ENCODE data around the gene RMDN2. TPM values are rescaled to one million over a fixed set of nuclear protein-coding genes. Genes with fewer than 3 reads are reported as not detected.

The RMDN2 gene
- polyA plus RNA-seq, 2 of the 4 experiments (the other 2 are of a cell fraction), result 4.6 to 6.9 TPM

DNA sequence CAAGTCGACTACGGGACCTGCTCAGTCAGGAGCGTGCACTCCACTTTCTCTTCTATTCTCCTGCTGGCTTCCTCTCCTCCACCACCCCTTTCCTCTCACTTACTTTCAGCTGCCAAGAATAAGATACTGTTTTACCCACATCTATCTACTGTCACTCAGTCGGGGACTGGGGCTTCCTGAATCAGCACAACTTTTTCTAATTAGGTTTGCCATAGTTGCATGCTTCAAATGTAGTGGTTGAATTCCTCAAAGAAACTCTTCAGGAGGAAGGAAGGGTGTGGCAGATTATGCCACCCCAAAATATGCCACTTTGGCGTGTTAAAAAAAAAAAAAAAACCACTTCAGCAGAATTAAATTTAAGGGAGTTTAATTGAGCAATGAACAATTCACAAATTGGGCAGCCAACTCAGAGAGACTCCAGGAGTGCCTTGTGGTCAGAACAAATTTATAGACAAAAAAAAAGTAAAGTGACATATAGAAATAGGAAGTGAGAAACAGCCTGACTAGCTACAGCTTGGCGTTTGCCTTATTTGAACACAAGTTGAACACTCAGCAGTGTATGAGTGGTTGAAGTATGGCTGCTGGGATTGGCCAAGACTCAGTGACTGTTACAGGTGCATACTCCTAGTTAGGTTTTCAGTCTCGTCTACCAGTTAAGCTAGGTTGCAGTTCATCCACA lies 32.5 kb upstream of the RMDN2 start:
- DNase-seq (ENCODE audit: low read depth in 1 of 2, low spot score in 1 of 2) (no peak), ATAC-seq (no peak), FAIRE-seq (no peak)
- Histone ChIP-seq H3K4me3 (no peak overlapping the region), H3K4me2 (no peak overlapping the region), H3K27ac (no peak overlapping the region), H3K9me3 (no peaks in the 10 kb centered on the region), H3K4me1 (peaks cover 8% of the 10 kb centered on the region; the same call in 2 of the 3 replicates)
- TF ChIP-seq, protein P1, sequence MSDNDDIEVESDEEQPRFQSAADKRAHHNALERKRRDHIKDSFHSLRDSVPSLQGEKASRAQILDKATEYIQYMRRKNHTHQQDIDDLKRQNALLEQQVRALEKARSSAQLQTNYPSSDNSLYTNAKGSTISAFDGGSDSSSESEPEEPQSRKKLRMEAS (IDR thresholded peaks at IDR 0.05), result no peak
- TF ChIP-seq FOXS1 (CRISPR knock-in tag; IDR thresholded peaks at IDR 0.05) (no peak), KDM5A (IDR thresholded peaks at IDR 0.05) (no peak), BHLHE40 (IDR thresholded peaks at IDR 0.05; ENCODE audit: low read depth, low read length) (no peak), CBX8 (IDR thresholded peaks at IDR 0.05) (no peak), NR3C1 (IDR thresholded peaks at IDR 0.05) (no peak), RARB (CRISPR knock-in tag; IDR thresholded peaks at IDR 0.05) (no peak)
- TF ChIP-seq, protein P2, sequence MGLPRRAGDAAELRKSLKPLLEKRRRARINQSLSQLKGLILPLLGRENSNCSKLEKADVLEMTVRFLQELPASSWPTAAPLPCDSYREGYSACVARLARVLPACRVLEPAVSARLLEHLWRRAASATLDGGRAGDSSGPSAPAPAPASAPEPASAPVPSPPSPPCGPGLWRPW (IDR thresholded peaks at IDR 0.05), result no peak
- TF ChIP-seq, protein P3, sequence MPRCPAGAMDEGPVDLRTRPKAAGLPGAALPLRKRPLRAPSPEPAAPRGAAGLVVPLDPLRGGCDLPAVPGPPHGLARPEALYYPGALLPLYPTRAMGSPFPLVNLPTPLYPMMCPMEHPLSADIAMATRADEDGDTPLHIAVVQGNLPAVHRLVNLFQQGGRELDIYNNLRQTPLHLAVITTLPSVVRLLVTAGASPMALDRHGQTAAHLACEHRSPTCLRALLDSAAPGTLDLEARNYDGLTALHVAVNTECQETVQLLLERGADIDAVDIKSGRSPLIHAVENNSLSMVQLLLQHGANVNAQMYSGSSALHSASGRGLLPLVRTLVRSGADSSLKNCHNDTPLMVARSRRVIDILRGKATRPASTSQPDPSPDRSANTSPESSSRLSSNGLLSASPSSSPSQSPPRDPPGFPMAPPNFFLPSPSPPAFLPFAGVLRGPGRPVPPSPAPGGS (IDR thresholded peaks at IDR 0.05), result no peak
- TF ChIP-seq, protein P4, sequence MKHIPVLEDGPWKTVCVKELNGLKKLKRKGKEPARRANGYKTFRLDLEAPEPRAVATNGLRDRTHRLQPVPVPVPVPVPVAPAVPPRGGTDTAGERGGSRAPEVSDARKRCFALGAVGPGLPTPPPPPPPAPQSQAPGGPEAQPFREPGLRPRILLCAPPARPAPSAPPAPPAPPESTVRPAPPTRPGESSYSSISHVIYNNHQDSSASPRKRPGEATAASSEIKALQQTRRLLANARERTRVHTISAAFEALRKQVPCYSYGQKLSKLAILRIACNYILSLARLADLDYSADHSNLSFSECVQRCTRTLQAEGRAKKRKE (CRISPR knock-in tag; IDR thresholded peaks at IDR 0.05; ENCODE audit: low read depth), result no peak
- ChIA-PET POLR2A (no interaction called here), CTCF (interaction anchor here (0.7 to 3.7 kb wide), 3 partner anchors 15 to 1136 kb away, joined by 3 to 26 read pairs (median 3); no protein-coding TSS in a partner anchor)
- 51% methylated on average over 7 of the region's 7 CpGs for WGBS (ENCODE audit: missing lambda C conversion rate)

DNA sequence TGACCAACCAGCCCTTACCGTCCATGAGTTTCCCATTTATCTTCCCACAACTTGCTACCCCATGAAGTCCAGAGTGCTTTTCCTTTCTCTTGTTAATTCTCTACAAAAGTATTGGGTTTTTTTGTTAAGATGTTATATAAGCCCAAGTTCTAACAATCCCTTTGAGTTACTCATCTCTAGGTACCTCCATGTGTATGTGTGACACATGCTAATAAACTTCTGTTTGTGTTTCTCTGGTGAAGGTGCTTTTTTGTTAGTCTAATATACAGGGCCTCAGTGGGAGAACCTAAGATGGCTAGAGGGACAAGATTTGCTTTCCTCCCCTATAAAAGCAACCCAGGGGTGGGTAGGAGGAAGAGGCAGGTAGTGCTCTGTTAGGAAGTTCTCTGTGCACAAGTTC lies 31.8 kb upstream of the RMDN2 start:
- POLR2A ChIA-PET, result no interaction called here
- no peak for TF ChIP-seq CBX2 (IDR thresholded peaks at IDR 0.05; ENCODE audit: borderline replicate concordance, low read depth)
- no peak for TF ChIP-seq ZNF302 (CRISPR knock-in tag; IDR thresholded peaks at IDR 0.05)
- TF ChIP-seq, protein P4 (CRISPR knock-in tag; IDR thresholded peaks at IDR 0.05; ENCODE audit: low read depth), result no peak
- TF ChIP-seq POLR2AphosphoS2 (conservative IDR thresholded peaks at IDR 0.05; ENCODE audit: low read length), result no peak
- TF ChIP-seq, protein P2 (IDR thresholded peaks at IDR 0.05), result no peak
- TF ChIP-seq RNF2 (IDR thresholded peaks at IDR 0.05; ENCODE audit: borderline replicate concordance, low read depth), result no peak
- no peak for TF ChIP-seq CHD2 (IDR thresholded peaks at IDR 0.05; ENCODE audit: low read length, partially characterized antibody)
- Histone ChIP-seq H3K9me3 (no peaks in the 10 kb centered on the region), H3K4me3 (no peak overlapping the region), H3K4me2 (no peak overlapping the region), H3K27ac (no peak overlapping the region), H3K4me1 (peaks cover 12% of the 10 kb centered on the region; the same call in 2 of the 3 replicates)
- FAIRE-seq, result no peak
- no peak for DNase-seq (ENCODE audit: low read depth in 1 of 2, low spot score in 1 of 2)
- CTCF ChIA-PET, result interaction anchor here (0.7 to 3.7 kb wide), 3 partner anchors 16 to 1137 kb away, joined by 3 to 26 read pairs (median 3); no protein-coding TSS in a partner anchor
- no peak for ATAC-seq
- 92% methylated on average over 1 of the region's 1 CpG for WGBS (ENCODE audit: missing lambda C conversion rate)

DNA sequence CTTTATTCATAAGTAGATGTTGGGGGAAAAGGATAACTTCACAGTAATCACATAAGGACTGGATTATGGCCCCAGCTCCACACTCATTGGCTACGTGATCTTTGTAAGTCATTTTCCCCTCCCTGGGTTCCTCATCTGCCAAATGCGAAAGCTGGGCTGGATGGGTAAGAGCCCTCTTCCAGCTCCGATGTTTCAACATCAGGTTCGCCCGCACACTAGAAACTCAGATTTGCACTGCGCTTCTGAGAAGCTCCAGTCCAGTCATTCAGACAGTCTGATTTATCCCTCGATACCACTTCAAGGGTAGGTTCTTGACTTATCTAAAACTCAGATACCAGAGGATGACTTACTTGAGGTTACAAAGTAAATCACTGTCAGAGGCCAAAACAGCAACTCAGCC lies 31.0 kb upstream of the RMDN2 start:
- Histone ChIP-seq H3K4me1 (peaks cover 12% of the 10 kb centered on the region; the same call in 2 of the 3 replicates), H3K4me2 (no peak overlapping the region), H3K9me3 (no peaks in the 10 kb centered on the region), H3K27ac (no peak overlapping the region), H3K4me3 (no peak overlapping the region)
- TF ChIP-seq PHF8 (IDR thresholded peaks at IDR 0.05; ENCODE audit: borderline replicate concordance, low read depth), result no peak
- TF ChIP-seq, protein P5, sequence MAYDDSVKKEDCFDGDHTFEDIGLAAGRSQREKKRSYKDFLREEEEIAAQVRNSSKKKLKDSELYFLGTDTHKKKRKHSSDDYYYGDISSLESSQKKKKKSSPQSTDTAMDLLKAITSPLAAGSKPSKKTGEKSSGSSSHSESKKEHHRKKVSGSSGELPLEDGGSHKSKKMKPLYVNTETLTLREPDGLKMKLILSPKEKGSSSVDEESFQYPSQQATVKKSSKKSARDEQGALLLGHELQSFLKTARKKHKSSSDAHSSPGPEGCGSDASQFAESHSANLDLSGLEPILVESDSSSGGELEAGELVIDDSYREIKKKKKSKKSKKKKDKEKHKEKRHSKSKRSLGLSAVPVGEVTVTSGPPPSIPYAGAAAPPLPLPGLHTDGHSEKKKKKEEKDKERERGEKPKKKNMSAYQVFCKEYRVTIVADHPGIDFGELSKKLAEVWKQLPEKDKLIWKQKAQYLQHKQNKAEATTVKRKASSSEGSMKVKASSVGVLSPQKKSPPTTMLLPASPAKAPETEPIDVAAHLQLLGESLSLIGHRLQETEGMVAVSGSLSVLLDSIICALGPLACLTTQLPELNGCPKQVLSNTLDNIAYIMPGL (CRISPR knock-in tag; IDR thresholded peaks at IDR 0.05; ENCODE audit: borderline replicate concordance), result no peak
- TF ChIP-seq CHD2 (IDR thresholded peaks at IDR 0.05; ENCODE audit: low read length, partially characterized antibody), result no peak
- no peak for TF ChIP-seq KDM5A (IDR thresholded peaks at IDR 0.05)
- no peak for TF ChIP-seq SMC3 (IDR thresholded peaks at IDR 0.05)
- no peak for TF ChIP-seq FOXS1 (CRISPR knock-in tag; IDR thresholded peaks at IDR 0.05)
- no peak for TF ChIP-seq CHD4 (IDR thresholded peaks at IDR 0.05; ENCODE audit: borderline replicate concordance)
- TF ChIP-seq RCOR1 (IDR thresholded peaks at IDR 0.05; ENCODE audit: low read depth, low read length), result no peak
- no peak for TF ChIP-seq ZC3H11A (IDR thresholded peaks at IDR 0.05)
- TF ChIP-seq NPAS2 (CRISPR knock-in tag; IDR thresholded peaks at IDR 0.05; ENCODE audit: borderline replicate concordance), result no peak
- no peak for TF ChIP-seq MYC (IDR thresholded peaks at IDR 0.05; ENCODE audit: borderline replicate concordance, low read length)
- TF ChIP-seq HOXA7 (CRISPR knock-in tag; IDR thresholded peaks at IDR 0.05), result no peak
- no peak for TF ChIP-seq TP53 (CRISPR knock-in tag; IDR thresholded peaks at IDR 0.05)
- no peak for TF ChIP-seq EHMT2 (IDR thresholded peaks at IDR 0.05; ENCODE audit: low read depth)
- ChIA-PET CTCF (interaction anchor here (0.6 to 3.7 kb wide), 5 partner anchors 16 to 498 kb away, joined by 3 to 26 read pairs (median 5); no protein-coding TSS in a partner anchor), POLR2A (no interaction called here)
- no peak for DNase-seq (ENCODE audit: low read depth in 1 of 2, low spot score in 1 of 2)
- no peak for FAIRE-seq
- 94% methylated on average over 7 of the region's 7 CpGs for WGBS (ENCODE audit: missing lambda C conversion rate)
- ATAC-seq, result no peak
